Cardiac muscle cell (in vitro differentiated cells and primary cell): ENCODE data around the gene C11orf91. TPM values are rescaled to one million over a fixed set of nuclear protein-coding genes. Genes with fewer than 3 reads are reported as not detected.

Source experiments
- DNase-seq, 2 donors: peaks; one replicate each; pipeline versions ENCODE4 v3.0.0 to v3.0.0-alpha.2; 2010 to 2017; ENCODE audit warnings: low read depth in 1 of 2, low spot score in 1 of 2
- H3K27ac ChIP-seq: fragments of 200-600 bp; sonication (generic); 2 replicates; pipeline ENCODE4 v1.5.1; 2016
- H3K27me3 ChIP-seq: fragments of 200-600 bp; sonication (generic); 2 replicates; pipeline ENCODE4 v1.6.0; 2016; ENCODE audit warnings: control low read depth
- H3K36me3 ChIP-seq: fragments of 200-600 bp; sonication (generic); 2 replicates; pipeline ENCODE4 v1.5.1; 2016; ENCODE audit warnings: control low read depth
- H3K4me1 ChIP-seq: fragments of 200-600 bp; sonication (generic); 2 replicates; pipeline ENCODE4 v1.8.1; 2017; ENCODE audit warnings: low read depth, mild to moderate bottlenecking, mixed run types
- H3K4me3 ChIP-seq: fragments of 200-600 bp; sonication (generic); 2 replicates; pipeline ENCODE4 v1.5.1; 2016; ENCODE audit warnings: mild to moderate bottlenecking
- H3K9me3 ChIP-seq: fragments of 200-600 bp; sonication (generic); 2 replicates; pipeline ENCODE4 v1.5.1; 2017; ENCODE audit warnings: low read depth, mild to moderate bottlenecking, control low read depth
- CTCF ChIP-seq: IDR thresholded peaks from 2 replicates; pipeline ENCODE4 v1.5.1; 2012; ENCODE audit warnings: low read depth, mild to moderate bottlenecking, low read length
- polyA plus RNA-seq: library from polyadenylated mRNA; unstranded; fragments of >200 nt; fragmentation: Nextera tagmentation; extraction: Ambion mirVana; gene quantifications from 2 replicates; pipeline ENCODE4 v1.2.1, GENCODE V29; 2016
- total RNA-seq: library from RNA; depleted of rRNA; stranded (reverse); fragments of >200 nt; gene quantifications from 2 replicates; pipeline ENCODE4 v1.2.3, GENCODE V29; 2016

The C11orf91 gene
- total and polyA plus RNA-seq, 2 experiments from 2014 or later, result 0.23 TPM; not detected in 1

GRCh38 chr11:33669598-33670249 is 30.9 kb downstream of the C11orf91 start:
- no peaks in the 10 kb centered on the region for H3K36me3 ChIP-seq
- no peak for TF ChIP-seq CTCF
- no peaks in the 10 kb centered on the region for H3K4me1 ChIP-seq
- no peak overlapping the region for H3K4me3 ChIP-seq
- H3K27me3 ChIP-seq, result no peaks in the 10 kb centered on the region
- no peaks in the 10 kb centered on the region for H3K9me3 ChIP-seq
- DNase-seq, result no peak
- no peak overlapping the region for H3K27ac ChIP-seq

- Histone ChIP-seq H3K9me3 (no peaks in the 10 kb centered on the region), H3K4me3 (no peak overlapping the region), H3K4me1 (no peaks in the 10 kb centered on the region), H3K27me3 (no peaks in the 10 kb centered on the region), H3K36me3 (no peaks in the 10 kb centered on the region), H3K27ac (no peak overlapping the region)
- no peak for DNase-seq
- TF ChIP-seq CTCF, result no peak
Measured at GRCh38 chr11:33668951-33669596, 31.6 kb downstream of the C11orf91 start.

DNA sequence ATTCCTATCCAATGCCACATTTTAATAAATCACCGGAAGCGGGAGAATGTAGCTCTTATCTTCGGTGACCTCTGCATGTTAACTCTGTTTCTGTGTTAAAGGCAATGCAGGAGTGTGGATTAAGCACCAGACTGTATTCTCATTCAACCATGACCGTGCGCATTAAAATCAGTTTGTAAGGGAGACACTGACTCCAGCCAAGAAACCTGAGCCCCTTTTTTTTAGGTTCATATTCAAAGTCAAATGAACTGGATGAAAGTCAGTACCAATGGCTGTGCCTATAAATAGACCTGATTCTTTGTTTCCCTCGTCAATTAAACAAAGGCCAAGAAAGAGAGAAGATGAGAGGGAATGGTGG is 32.2 kb downstream of the C11orf91 start:
- no peaks in the 10 kb centered on the region for H3K9me3 ChIP-seq
- no peaks in the 10 kb centered on the region for H3K27me3 ChIP-seq
- H3K27ac ChIP-seq, result no peak overlapping the region
- DNase-seq, result no peak
- no peaks in the 10 kb centered on the region for H3K36me3 ChIP-seq
- no peaks in the 10 kb centered on the region for H3K4me1 ChIP-seq
- TF ChIP-seq CTCF, result no peak
- no peak overlapping the region for H3K4me3 ChIP-seq

GRCh38 chr11:33667819-33668467 is 32.7 kb downstream of the C11orf91 start:
- no peaks in the 10 kb centered on the region for H3K27me3 ChIP-seq
- DNase-seq, result no peak
- TF ChIP-seq CTCF, result no peak
- H3K36me3 ChIP-seq, result no peaks in the 10 kb centered on the region
- H3K4me3 ChIP-seq, result no peak overlapping the region
- no peaks in the 10 kb centered on the region for H3K4me1 ChIP-seq
- H3K9me3 ChIP-seq, result no peaks in the 10 kb centered on the region
- H3K27ac ChIP-seq, result no peak overlapping the region

- no peaks in the 10 kb centered on the region for H3K4me1 ChIP-seq
- H3K27me3 ChIP-seq, result no peaks in the 10 kb centered on the region
- no peak overlapping the region for H3K27ac ChIP-seq
- no peaks in the 10 kb centered on the region for H3K9me3 ChIP-seq
- H3K36me3 ChIP-seq, result no peaks in the 10 kb centered on the region
- DNase-seq, result no peak
- no peak for TF ChIP-seq CTCF
- H3K4me3 ChIP-seq, result no peak overlapping the region
Measured at GRCh38 chr11:33665350-33666106, 35.1 kb downstream of the C11orf91 start.
